Measurements from ENCODE around the gene CCBE1.

- TF ChIP-seq BHLHE40 (IDR thresholded peaks at IDR 0.05; ENCODE audit: borderline replicate concordance): no peak
- no peak for TF ChIP-seq FOXM1 (IDR thresholded peaks at IDR 0.05; ENCODE audit: borderline replicate concordance)
Observed at GRCh38 chr18:59733421-59733820, 36.2 kb upstream of the CCBE1 start.

Data from HEK293T (cell line).